Heart right ventricle (tissue), 16 donors: ENCODE measurements around the gene MATN3. TPM values are rescaled to one million over a fixed set of nuclear protein-coding genes. Genes with fewer than 3 reads are reported as not detected.
A peak's percentile ranks its signal among the peaks of the same experiment; 100 is the strongest.

Experiments used
- ATAC-seq, 8 donors: fragments of 200-7000 bp; cut with Tn5 transposase; one replicate each; pipeline ENCODE4 v1.9.1; 2020; ENCODE audit warnings: mild to moderate bottlenecking in 8 of 8, moderate library complexity in 8 of 8, moderate number of reproducible peaks in 1 of 8
- DNase-seq, 2 donors: peaks; one replicate each; pipeline ENCODE4 v3.0.0-alpha.2; 2020
- H3K27ac ChIP-seq, 10 donors: fragments of 200-600 bp; sonication (generic) in 2 of 10; one replicate each; pipeline versions ENCODE4 v1.5.0 to v1.8.0; 2020 to 2022; ENCODE audit warnings: mild to moderate bottlenecking in 3 of 10
- H3K27me3 ChIP-seq, 7 donors: fragments of 200-600 bp; one replicate each; pipeline ENCODE4 v1.8.0; 2021 to 2022; ENCODE audit warnings: mild to moderate bottlenecking in 2 of 7
- H3K36me3 ChIP-seq, 9 donors: fragments of 200-600 bp; sonication (generic) in 1 of 9; one replicate each; pipeline versions ENCODE4 v1.5.0 to v1.8.0; 2020 to 2022; ENCODE audit warnings: mild to moderate bottlenecking in 2 of 9
- H3K4me1 ChIP-seq, 9 donors: fragments of 200-600 bp; sonication (generic) in 1 of 9; one replicate each; pipeline versions ENCODE4 v1.5.0 to v1.8.0; 2020 to 2022; ENCODE audit warnings: mild to moderate bottlenecking in 4 of 9
- H3K4me3 ChIP-seq, 10 donors: fragments of 200-600 bp; sonication (generic) in 2 of 10; one replicate each; pipeline versions ENCODE4 v1.5.0 to v1.8.0; 2020 to 2022; ENCODE audit warnings: mild to moderate bottlenecking in 7 of 10, moderate library complexity in 2 of 10
- H3K9me3 ChIP-seq, 11 donors: fragments of 200-600 bp in 10 of 11; sonication (generic) in 2 of 11; one replicate each; pipeline versions ENCODE4 v1.5.0 to v1.8.0; 2013 to 2022; ENCODE audit warnings: mild to moderate bottlenecking in 2 of 11, control low read depth in 1 of 11, moderate library complexity in 1 of 11
- CTCF ChIP-seq, 9 donors: fragments of 200-600 bp; sonication (generic) in 2 of 9; IDR thresholded peaks; one replicate each; pipeline versions ENCODE4 v1.5.0 to v1.8.0; 2021 to 2022; ENCODE audit warnings: antibody characterized with exemption in 9 of 9, mild to moderate bottlenecking in 5 of 9, moderate library complexity in 1 of 9
- WGBS, 2 donors: extraction: QIAGEN DNeasy Blood & Tissue Kit; methylation state at CpG; one replicate each; pipeline ENCODE4 v1.1.7; 2013; ENCODE audit warnings: inconsistent platforms in 1 of 2; 5-methylcytosine and 5-hydroxymethylcytosine counted together
- intact Hi-C, 10 donors: fragments of 100-400 bp; cut with DNase I; formaldehyde crosslinking; loops; one replicate each; pipeline versions ENCODE4 v1.11.1 to v1.14.2; 2022
- polyA plus RNA-seq, 2 donors: library from polyadenylated mRNA; stranded (reverse); fragments of 200-250 nt; gene quantifications; one replicate each; pipeline ENCODE4 v1.2.3, GENCODE V29; 2013
- total RNA-seq, 10 donors: library from RNA; stranded (reverse); fragmentation: NEBNext Ultra II Directional in 3 of 10; extraction: Animal tissue kit (Norgen Biotek cat#: 25700) in 3 of 10; gene quantifications; one replicate each; pipeline versions ENCODE4 v1.2.1 to v1.2.4, GENCODE V29; 2021 to 2023
- donor health status: Arrhythmogenic right ventricular cardiomyopathy.
- donor health status: ischemic (EF 13 %, LVEDD 7.1; RV severe dilation, severe dysfunction).
- donor health status: healthy with polysubstance abuse.
- donor health status: DM: no; HTN: yes; CAD: no.
- donor health status: DM: no; HTN: no; CAD: no.
- donor health status: ischemic (EF 25% LVEDD 6.9; RV normal size, moderate dysfunction).
- donor health status: ischemic (EF 25% LVEDD 5.7; RV mildly dilated, moderate dysfunction).
- donor health status: healthy.
- donor health status: DM: yes; HTN: yes; CAD: no.
- donor health status: Ischemic cardiomyopathy.
- donor health status: ischemic (EF 35%, LVEDD 5.7; RV mildly dilated, moderate dysfunction).
- donor health status: nonischemic (EF 11% LVEDD 7.7; RV severe dilation, severe dysfunction).
- donor health status: DM: yes; HTN: yes; CAD: no.
- donor health status: PGD.
- donor health status: ischemic (EF 29% LVEDD 5.4; RV normal size, mild dysfunction).
- donor health status: nonischemic (EF 23%, LVEDD 6.1; RV moderate dilation, normal function).

The MATN3 gene
- total and polyA plus RNA-seq, 12 donors = 0.09 to 0.37 (median 0.30) TPM; not detected in 5

GRCh38 chr2:20016346-20016745 is 3.9 kb upstream of the MATN3 start:
- Histone ChIP-seq H3K4me3 (no peak overlapping the region), H3K27ac (no peak overlapping the region), H3K36me3 (no peaks in the 10 kb centered on the region), H3K9me3 (peaks cover 0 to 17% (median under 1%) of the 10 kb centered on the region in 11 donors), H3K4me1 (peaks cover 3 to 16% (median 11%) of the 10 kb centered on the region in 9 donors), H3K27me3 (peaks cover 0 to 30% (median 5%) of the 10 kb centered on the region in 7 donors)
- DNase-seq (no peak), ATAC-seq (no peak)
- intact Hi-C loops = loop anchor here in 4 of 10 donors (2.0 to 5.0 kb wide), 3 partner anchors 36 to 78 kb away; partner anchors contain the start of gene LAPTM4A (in 2 of the 4)
- no peak for TF ChIP-seq CTCF (IDR thresholded peaks at IDR 0.05)

GRCh38 chr2:20015482-20016083 is 3.1 kb upstream of the MATN3 start:
- no peak for DNase-seq
- H3K9me3 ChIP-seq = peaks cover 0 to 10% (median 0%) of the 10 kb centered on the region in 11 donors
- no peak overlapping the region for H3K4me3 ChIP-seq
- no peak overlapping the region for H3K27ac ChIP-seq
- peak; percentile 40 to 73 (median 64) for TF ChIP-seq CTCF (IDR thresholded peaks at IDR 0.05)
- 9 to 10% methylated on average over 2 of the region's 2 CpGs for whole genome bisulfite sequencing, 2 donors
- H3K27me3 ChIP-seq = peaks cover 0 to 38% (median 11%) of the 10 kb centered on the region in 7 donors
- intact Hi-C loops = loop anchor here (1.0 to 5.0 kb wide), 9 partner anchors 37 to 83 kb away; partner anchors contain the start of gene LAPTM4A (in 2 of the 10)
- ATAC-seq = peak in 4 of 8 donors; percentile 41 to 57 (median 54)
- H3K4me1 ChIP-seq = peaks cover 3 to 16% (median 11%) of the 10 kb centered on the region in 9 donors
- no peaks in the 10 kb centered on the region for H3K36me3 ChIP-seq

GRCh38 chr2:20013126-20013849 is 820 bp upstream of the MATN3 start:
- WGBS, 2 donors = 54 to 58% methylated on average over 15 of the region's 15 CpGs
- H3K4me1 ChIP-seq = peaks cover 3 to 16% (median 11%) of the 10 kb centered on the region in 9 donors
- DNase-seq = no peak
- peaks cover 0 to 55% (median 21%) of the 10 kb centered on the region in 7 donors for H3K27me3 ChIP-seq
- TF ChIP-seq CTCF (IDR thresholded peaks at IDR 0.05) = no peak
- ATAC-seq = peak in 4 of 8 donors; percentile 21 to 74 (median 33)
- H3K9me3 ChIP-seq = peaks cover 0 to 9% (median 0%) of the 10 kb centered on the region in 11 donors
- intact Hi-C loops = loop anchor here in 1 of 10 donors (5.0 kb wide), 1 partner anchor 56 kb away; no protein-coding TSS in a partner anchor
- no peaks in the 10 kb centered on the region for H3K36me3 ChIP-seq
- H3K4me3 ChIP-seq = peak overlapping the region in 9 of 10 donors; percentile 52 to 69 (median 62)
- peak overlapping the region in 3 of 10 donors; percentile 8 to 53 (median 41) for H3K27ac ChIP-seq

- WGBS, 2 donors = 34 to 51% methylated on average over 4 of the region's 4 CpGs
- Histone ChIP-seq H3K4me3 (peak overlapping the region in 9 of 10 donors; percentile 52 to 69 (median 62)), H3K27me3 (peaks cover 0 to 60% (median 22%) of the 10 kb centered on the region in 7 donors), H3K27ac (no peak overlapping the region), H3K9me3 (peaks cover 0 to 9% (median 0%) of the 10 kb centered on the region in 11 donors), H3K4me1 (peaks cover 3 to 16% (median 11%) of the 10 kb centered on the region in 9 donors), H3K36me3 (no peaks in the 10 kb centered on the region)
- ATAC-seq = peak in 2 of 8 donors; percentile 7 to 14
- no peak for DNase-seq
- intact Hi-C loops = loop anchor here in 1 of 10 donors (5.0 kb wide), 1 partner anchor 55 kb away; no protein-coding TSS in a partner anchor
- TF ChIP-seq CTCF (IDR thresholded peaks at IDR 0.05) = no peak
Measured at GRCh38 chr2:20012032-20012281, 511 bp downstream of the MATN3 start.
